NCI-H524 (cell line): ENCODE measurements around the gene SAMD13.

Source experiments
- DNase-seq, 2 experiments: peaks; one replicate each; lab custom pipeline; 2025; lab: John Stamatoyannopoulos, UW

The SAMD13 gene

DNA sequence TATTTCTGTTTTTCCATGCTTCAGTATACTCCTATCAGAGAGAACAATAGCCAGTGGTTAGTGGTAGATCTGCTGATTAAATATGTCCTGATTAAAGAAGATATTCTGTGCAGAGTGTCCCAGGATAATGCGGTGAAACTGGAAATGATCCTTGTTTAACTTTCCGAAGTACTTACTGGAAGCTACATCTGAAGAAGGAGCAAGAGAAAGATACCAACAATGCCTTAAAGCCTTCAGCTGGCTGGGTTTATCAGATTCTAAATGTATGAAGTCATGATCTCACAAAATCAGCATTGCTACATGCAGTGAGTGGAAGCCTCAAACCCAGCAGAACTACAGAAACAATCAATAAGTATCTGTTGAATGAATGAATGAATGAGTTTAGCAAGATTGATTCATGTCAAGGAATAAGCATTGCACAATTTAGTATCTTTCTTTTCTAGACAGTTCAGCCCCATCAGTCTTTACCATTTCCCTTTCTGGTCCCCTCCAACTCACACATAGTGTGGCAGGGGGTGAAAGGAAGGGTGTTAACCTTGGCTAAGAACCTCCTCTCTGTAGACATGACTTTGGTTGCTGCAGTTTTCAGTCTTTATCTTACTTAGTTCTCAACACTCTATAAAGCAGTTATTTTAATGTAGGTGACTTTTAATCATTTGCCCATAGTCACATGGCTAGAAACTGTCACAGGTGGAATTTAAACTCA, 72.1 kb downstream of the SAMD13 start:
- no peak for DNase-seq

DNA sequence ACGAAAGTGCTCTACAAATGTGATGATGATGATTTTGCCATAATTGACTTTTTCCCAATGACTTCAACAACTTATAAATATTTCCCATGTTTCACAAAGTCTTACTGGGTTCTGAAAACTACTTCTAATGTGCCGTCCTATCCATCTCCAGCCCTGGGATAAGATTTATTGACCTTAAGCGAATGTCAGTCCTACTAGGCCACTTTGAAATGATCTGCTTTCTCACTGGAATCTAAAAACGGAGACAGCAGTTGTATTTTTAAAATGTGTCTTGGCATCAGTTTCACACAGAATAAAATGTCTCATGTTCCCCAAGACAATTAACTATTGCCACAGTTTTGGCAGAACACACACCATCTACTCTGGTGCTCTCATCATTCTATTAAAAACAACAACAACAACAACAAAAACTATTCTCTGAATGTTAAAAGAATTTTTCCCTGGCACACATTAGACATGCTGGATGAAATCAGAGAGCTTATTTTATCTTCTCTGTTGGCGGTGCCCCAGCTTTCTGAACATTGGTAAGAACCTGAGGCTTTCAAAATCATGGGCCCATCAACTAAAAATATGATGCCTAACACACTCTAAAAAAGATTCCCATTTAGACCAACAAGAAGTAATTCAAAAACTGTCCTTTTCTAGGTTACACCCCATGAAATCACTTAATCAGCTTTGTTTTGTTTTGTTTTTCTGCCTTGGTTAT, 73.6 kb downstream of the SAMD13 start:
- DNase-seq = no peak

DNA sequence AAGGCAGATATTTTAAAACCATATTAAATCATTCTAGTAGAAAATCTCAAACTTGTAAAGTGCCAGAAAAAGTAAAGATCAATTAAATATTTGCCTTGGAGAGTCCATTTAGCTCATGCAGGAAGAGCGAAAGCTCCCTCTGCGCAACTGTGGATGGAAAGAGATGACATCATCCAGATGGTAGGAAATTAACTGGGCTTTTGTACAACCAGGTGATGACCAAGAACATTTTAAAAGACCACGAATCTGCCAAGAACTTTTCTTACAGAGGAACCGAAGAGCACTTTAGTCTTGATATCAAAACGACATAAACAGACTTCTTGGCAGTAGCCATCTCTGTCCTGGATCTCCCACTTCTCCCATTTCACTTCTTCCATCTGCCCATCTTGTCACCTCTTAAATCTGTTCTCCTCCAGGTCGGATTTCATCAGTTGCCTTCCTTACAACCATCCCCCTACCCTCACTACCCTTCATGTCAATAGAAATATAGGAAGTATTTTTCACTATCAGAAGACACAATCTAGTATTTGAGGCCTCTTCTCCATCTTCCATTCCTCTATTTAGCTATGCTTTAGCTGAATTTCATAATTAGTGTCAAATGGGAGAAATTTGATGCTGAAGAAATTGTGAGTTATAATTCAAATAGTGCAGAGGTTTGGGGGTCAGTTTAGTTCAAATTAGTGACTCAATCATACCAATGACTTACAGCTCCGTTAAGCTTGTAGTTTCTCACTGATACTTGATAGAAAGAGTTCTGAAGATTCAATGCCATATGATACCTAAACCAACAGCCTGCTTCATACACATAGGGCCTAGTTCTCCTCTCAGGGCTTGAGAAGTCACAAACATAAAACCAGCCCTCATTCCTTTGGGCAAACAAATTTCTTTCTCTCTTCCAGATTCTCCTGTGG, 74.7 kb downstream of the SAMD13 start:
- DNase-seq = no peak

DNA sequence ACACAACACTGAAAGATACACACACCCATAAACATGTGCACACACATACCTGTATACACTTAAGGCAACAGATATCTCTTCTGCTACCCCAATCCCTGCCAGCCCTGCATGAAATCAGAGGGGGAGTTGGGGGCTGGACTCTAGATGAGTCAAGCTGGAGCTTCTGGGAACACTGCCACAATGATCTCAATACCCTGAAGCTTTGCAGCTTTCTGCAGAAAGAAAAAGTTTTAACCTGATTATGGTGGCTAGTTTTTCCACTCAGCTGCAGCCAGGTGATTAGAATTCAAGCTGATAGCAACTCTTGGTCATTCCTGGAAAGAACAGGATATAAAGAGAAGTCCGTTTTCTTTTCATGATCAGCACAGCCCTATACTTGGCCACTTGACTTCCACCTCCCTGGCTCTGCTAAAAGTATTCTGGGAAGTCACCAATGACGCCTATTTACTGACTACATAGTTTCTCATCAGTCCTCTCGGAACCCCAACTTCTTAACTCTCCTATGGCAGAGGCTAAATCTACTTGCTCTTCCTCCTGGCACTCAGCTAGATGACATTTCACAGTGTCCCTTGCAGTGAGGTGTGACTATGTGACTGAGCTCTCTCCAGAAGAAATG, 76.1 kb downstream of the SAMD13 start:
- DNase-seq = no peak

DNA sequence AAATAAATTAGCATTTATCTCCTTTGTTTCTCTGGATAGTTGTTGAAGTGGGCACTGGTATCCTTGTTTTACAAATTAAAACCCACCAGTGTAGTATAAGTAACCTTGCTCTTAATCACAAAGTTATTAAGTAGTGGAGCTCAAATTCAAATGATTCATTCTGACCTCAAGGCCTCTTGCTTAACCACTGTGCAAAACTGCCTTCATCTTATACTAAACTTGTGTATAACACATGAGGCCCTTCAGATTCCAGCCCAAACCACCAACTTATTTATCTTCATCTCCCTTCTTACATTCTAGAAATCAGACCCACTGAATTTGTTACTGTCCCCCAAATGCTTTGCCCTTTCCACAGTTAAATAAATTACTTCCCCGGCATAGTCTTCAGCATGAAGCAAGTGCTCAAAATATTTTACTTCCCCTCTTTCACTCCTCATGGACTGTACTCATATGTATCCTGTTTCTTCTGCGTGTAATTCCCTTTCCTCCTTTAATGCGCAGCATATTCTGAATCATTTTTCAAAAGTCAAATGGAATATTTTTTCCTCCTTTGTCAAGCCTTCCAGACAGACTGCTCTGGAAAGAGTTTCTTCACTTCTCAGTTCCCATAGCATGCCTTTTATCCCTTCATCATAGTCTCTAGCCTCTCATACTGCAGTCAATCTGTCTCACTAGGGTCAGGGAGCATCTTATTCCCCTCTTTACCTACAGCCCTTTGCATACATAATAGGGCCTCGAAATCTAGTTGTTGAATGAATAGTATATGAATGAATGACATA, 77.8 kb downstream of the SAMD13 start:
- no peak for DNase-seq

DNA sequence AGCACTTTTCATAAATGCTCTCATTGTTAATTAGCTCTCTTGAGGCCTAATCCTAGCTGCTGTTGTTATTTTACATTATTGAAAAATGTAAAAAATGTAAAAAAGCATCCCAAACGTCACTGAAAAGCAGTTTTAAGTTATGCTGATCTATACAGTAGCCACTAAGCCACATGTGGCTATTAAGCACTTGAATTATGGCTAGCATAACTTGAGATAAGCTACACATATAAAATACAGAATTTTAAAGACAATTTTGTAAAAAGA, 78.3 kb downstream of the SAMD13 start:
- no peak for DNase-seq

DNA sequence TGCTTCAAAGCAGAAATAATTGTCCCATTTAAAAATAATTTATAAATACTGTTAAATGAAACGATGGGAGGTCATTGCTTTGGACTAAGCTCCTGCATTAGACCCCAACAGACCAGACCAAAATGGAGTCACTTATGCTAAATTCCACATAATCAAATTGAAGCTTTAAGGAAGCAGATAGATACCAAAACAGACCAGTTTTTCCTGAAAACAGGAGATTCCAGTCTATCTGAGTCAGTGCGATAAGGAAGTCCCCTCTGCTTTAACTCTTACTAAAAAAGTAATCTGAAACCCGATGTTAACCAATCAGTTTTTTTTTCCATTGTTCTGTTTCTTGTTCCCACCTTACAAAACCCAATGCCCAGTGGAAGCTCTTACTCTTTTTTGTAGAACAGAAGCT, 80.6 kb downstream of the SAMD13 start:
- no peak for DNase-seq

DNA sequence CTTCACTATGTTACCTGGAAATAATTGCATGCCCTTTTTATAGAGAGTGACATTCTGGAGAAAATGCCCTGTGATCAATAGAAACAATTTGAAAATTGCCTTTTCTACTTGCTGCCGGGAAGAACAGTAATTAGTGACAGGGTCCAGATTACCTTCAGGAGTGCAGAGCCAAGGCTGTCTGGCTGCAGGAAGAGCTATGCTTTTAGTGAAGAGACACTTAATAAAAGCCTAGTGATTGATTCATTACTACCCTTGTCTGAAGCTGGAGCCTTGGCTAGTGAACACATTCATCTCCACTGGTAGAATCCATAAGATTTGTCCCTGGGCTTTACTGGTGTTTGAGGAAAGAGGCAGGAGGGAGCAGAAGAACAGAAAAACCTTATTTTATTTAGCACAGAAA, 83.8 kb downstream of the SAMD13 start:
- DNase-seq = no peak

DNA sequence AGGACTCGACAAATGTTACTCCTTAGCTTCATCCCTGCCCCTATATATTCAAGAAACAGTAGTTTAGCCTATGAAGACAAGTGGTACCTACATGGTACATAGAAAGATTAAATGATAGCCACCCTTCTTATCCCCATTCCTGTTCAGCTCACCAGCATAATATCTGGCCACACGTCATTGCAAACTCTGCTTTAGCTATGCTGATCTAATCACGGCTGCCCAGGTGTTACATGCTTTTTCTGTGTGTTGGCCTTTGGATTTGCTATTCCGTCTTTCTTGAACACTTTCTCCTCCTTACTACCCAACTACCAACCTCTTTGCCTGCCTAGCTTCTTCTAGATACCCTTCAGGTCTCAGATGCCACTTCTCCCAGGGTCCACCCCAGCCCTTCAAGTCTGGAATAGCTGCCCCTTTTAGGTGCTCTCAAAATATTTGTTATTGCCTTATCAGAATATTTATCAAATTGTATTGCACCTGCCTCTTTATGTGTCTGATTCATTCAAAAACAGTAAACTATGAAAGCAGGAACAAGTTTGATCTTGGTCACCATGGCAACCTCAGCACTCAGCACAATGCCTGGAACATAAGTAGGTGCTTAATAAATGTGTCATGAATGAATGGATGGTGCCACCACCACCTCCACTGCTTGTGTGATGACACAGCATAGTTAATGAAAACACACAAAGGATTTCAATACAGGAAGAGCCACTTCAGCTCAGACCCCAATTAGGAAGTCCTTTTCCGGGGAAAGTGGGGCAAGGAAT, 85.4 kb downstream of the SAMD13 start:
- DNase-seq = no peak

DNA sequence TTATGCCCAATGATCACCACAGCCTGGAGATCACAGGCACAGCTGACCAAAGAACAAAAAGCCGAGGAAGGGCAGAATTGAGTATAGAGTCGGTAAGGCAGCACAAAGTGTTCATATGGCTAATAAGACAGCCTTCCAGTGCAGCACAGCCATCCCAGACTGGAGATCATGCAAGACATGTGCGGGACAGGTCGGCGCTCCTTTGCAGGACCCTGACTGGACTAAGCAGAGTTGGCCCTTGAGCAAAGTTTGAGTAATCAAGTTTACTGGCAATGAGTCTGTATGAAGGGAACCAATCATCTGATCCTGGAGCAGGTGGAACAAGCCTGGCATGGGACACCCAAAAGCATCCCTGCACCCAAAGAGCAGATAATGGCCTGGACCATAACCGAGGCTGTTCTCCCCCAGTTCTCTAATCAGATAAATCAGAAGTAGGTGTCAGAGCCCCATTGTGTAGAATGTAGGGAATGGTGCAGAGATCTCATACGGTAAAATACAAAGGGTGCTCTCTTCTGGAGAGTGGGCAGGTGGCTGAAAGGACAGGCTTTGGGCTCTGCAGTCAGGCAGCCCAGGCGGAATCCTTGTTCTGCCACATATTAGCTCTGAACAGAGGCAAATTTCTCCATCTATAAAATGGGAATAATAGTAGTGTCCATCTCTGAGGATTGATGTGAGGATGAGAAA, 86.1 kb downstream of the SAMD13 start:
- DNase-seq = no peak

DNA sequence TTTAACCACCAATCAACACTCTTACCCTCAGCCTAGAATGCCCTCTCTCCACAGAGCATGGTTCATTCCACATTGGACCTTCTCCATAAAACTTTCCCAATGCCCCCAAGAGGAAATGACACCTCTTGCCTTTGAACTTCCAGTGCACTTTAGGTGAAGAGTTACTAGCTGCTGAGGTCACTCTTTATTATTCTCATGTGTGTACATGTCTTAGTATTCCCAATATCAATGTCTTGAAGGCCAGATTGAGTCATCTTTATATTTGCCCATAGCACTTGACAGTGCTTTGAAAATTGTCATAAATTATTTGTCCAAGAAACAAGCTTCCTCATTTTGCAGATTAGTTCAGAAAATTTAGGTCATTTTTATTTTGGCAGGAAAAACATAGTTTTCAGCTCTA, 88.7 kb downstream of the SAMD13 start:
- no peak for DNase-seq

DNA sequence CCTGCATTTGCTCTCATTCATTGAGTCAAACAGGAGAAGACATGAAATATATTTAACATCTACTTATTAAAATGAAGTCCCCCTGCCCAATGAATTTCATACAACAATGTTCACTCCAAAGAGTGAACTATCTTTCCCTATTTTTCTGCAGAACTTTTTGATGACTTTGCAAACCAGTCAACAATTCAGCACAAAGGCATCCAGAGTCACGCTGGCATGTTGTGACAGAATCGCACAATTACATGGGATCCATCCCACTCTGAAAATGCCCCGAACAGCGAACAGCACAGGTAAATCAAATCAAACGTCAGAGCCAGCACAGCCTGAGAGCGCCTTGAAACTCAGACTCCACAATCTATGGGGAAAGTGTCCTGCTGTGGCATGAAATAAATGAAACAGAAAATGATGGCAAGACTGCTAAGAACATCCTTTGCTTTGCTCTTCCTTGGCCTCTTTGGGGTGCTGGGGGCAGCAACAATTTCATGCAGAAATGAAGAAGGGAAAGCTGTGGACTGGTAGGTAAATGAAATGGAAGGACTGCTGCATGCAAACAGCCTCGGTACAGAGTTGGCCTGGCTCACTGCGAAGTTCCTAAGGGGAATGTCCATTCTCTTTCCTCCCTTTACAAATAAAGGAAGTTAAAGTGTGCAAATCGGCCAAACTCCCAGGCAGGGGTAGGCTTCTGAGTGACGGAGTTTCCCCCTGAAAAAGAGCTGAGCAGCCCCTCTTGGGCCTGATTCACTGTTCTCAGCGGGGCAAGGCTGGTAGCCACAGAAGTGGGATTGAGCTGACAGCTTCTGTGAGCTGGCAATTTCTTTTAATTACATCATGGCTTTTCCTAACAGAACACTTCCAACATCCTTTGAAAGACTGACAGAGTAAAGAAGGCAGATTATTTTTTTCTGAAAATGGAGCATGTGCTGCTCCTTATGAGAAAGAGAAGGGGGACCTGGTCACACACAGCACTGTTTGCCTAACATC, 97.0 kb downstream of the SAMD13 start, which contains the start of gene DNASE2B:
DNASE2B (plus strand) TSS at position 310 of the 981 bp plus-strand sequence; CDS start at position 391, 81 bp downstream.
- DNase-seq = no peak
